ENCODE measurements around the gene ATP2B2.

Gene ATP2B2

DNA sequence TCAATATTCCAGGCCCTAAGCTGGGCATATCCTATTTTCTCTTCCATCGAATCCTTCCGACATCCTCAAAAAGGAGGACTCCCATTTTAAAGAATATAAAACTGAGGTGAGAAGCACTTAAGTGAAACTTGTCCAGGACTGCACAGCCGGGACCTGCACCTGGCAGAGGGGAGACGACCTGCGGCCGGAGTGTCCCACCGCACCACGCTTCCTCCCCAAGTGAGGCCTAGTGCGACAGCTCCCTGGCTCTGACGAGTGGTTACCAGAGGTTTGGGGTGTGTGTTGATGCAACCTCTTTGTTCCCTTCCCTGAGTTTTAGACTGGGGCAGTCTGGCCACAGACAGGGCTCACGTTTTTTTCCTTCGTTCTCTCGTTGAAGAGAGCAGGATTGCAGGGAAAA, 24.9 kb upstream of the ATP2B2 start:
- DNase-seq (ENCODE audit: low read depth in 1 of 2, low spot score in 1 of 2) = no peak

DNA sequence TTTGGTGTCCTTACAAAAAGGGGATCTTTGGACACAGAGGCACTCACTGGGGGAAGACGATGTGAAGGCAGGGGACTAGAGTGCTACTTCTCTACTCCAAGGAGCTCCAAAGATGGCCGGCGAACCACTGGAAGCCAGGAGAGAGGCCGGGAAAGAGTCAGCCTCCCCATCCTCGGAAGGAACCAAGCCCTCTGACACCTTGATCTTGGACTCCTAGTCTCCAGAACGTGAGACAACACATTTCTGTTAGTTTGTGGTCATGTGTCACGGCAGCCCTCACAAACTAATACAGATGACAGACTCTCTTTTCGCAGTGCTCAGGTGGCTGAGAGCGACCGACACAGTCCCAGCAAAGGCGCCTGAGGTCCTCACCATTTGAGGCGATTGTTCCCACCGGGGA, 24.4 kb upstream of the ATP2B2 start:
- DNase-seq (ENCODE audit: low read depth in 1 of 2, low spot score in 1 of 2) = no peak

DNA sequence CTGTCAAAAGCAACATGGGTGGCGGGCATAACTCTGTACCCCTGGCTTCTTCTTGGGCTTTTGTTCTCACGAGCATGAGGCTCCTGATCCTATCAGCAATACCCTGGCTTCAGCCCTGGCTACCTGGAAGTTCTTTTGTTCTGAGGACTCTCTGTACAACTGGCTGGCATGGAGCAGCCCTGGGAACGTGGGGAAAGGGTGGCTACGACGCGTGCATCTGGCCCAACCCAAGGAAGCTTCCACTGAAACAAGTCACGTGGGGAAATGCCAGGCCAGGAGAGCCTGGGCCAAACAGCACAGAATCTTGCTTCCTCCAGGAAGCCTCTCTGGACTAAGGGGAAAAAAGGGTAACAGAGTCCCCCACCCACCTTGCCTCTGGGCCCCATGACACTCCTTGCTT, 22.7 kb upstream of the ATP2B2 start:
- no peak for DNase-seq (ENCODE audit: low read depth in 1 of 2, low spot score in 1 of 2)

DNA sequence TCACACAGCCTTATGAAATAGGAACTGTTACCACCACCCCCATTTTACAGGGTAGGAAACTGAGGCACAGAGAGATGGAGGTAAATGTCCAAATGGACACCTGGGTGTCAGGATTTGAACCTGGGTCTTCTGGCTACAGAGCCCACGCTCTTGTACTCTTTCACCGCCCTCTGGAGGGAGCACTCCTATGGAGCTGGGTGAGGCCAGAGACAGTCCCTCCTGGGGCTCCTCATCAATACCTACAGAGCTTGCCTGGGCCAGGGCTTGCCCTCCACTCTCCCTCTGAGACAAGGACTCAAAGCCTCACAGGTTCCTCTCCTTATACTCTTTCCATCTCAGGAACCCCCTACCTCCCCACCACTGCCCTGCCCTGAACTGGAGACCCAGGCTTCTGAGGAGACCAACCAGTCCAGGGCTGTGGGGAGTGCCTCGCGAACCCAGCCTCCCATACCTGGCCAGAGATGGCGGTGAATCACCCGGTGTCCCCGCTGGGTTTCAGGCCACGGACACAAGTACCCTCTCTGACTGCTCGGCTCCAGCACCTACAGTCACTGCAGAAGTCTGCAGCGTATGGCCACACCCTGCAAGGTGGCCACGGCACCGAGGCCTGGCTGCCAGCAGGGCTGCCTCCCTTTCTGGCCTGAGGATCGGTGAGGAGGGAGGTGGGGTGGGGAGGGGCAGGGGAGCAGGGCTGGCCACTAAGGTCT, 22.1 kb upstream of the ATP2B2 start:
- DNase-seq (ENCODE audit: low read depth in 1 of 2, low spot score in 1 of 2) = no peak

DNA sequence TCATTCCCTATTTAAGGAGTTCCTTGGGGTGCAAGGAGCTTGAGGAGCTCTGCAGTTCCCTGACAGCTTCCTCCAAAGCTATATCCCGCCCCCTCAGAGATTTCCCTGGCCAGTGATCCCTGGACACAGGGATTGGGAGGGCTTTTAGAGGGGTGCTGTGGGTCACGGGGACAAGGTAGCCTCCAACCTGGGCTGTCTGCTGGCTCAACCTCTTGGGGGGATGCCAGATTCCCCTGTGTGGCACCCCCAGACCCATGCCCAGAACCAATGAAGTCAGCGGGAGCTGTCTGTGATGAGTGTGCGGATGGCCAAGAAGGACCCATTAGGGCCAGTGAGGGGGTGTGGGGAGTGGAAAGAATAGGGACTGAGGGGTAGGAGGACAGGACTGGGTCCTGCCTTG, 21.0 kb upstream of the ATP2B2 start:
- no peak for DNase-seq (ENCODE audit: low read depth in 1 of 2, low spot score in 1 of 2)

DNA sequence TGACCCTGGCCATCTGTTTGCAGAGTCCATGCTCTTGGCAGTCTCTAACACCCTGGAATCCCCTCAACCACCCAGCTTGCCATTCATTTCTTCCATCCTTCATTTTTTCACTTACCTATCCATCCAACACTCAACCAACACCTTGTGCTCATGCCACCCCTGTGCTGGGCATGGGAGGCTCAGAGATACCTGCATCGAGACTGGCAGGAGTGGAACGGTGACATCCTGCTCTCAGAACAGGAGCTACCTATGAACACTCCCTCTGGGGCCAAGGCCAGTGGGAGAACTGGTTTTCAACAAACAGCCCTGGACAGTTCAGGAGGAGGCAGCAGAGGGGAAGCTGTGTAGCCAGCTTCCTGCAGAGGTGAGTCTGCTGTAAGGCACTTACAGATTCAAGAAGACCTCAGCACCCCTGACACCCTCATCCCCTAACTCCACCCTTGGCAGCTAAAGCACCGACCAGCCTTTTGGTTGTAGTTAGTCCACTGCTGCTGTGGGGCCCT, 19.5 kb upstream of the ATP2B2 start:
- no peak for DNase-seq (ENCODE audit: low read depth in 1 of 2, low spot score in 1 of 2)

DNA sequence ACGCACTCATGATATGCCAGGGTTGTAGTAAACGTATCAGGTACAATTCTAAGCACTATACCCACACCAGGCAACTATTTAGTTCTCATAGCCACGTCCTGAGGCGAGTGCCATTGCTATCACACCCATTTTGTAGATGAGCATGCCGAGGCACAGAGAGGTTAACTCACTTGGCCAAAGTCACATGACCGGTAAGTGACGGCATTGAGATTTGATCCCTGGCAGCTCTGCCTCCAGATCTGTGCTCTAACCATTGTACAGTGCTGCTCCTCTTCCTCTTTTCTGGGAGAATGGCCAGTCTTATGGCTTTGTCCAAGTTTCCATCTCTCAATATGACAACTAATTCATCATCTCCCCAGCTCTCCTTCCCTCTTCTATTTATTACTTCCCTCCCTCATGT, 18.9 kb upstream of the ATP2B2 start:
- no peak for DNase-seq (ENCODE audit: low read depth in 1 of 2, low spot score in 1 of 2)

DNA sequence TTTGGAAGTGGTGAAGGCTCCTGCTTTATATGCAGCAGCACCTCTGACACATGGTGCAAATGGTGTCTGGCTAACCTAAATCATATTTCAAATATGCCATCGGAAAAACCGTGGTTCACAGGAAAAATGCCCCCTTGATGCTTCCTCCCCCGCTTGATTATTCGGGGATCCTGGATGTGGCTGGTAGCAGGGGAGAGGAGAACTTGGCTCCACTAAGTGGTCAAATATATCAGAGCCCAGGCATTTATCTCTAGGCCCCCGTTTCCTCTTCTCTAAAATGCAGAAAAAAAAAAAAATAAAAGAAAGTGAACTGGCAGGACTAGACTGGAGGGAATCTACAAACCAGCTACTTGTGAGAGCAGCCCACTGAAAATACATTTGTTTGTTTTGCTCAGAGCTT, 18.2 kb upstream of the ATP2B2 start:
- no peak for DNase-seq (ENCODE audit: low read depth in 1 of 2, low spot score in 1 of 2)

DNA sequence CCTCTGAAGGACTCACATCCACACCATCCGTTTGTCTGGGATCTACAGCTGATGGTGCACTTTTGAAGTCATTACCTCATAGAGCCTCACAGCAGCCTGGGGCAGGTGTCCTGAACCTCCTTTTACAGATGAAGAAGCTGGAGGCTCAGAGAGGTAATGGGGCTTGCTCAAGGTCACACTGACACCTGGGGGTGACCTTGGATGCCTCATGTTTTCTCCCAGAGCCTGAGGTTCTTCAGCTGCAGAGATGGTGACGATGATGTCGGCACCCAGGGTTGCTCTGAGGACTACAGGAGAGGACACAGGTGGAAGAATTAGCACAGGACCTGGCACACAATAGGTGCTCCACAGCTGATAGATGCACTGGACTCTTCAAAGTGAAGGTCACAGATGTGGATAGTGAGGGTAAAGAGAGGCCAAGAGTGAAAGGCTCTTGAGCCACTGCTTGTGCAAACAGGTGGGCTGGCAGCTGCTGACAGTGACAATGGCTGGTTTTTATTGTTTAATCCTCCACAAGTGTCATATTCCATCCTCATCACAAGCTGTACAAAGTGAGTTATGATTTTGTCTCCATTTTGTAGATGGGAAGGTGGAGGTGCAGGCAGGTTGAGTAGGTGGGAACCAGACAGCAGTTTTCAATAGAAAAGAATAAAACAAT, 17.4 kb upstream of the ATP2B2 start:
- no peak for DNase-seq (ENCODE audit: low read depth in 1 of 2, low spot score in 1 of 2)

DNA sequence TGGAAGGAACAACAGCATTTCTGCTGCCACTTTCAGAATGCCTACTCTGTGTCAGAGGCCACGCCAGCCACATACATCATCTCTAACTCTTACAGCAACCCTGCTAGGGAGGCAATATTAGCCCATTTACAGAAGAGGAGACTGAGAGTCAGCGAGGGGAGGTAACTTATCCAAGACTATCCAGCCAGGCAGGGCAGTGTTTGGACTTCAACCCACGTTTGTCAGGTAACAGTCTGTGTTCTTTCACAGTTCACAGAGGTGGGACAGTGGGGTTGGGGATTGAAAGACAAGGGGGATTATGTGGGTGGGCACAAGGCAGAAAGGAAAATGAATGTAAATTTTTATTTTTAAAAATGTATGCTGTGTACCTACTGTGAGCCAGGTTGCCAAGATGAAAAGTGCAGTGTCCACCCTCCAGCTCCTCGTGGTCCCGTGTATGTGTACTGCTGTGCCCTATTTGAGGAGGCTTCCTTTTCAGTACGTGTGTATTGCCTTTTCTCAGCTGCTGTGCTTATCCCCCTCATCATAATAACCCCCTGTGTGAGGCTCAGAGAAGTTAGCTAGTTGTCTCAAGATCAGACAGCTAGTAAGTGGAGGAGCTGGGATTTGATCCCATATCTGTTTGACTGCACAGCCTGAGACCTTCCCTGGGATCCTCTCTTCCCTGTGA, 16.5 kb upstream of the ATP2B2 start:
- DNase-seq (ENCODE audit: low read depth in 1 of 2, low spot score in 1 of 2) = no peak

DNA sequence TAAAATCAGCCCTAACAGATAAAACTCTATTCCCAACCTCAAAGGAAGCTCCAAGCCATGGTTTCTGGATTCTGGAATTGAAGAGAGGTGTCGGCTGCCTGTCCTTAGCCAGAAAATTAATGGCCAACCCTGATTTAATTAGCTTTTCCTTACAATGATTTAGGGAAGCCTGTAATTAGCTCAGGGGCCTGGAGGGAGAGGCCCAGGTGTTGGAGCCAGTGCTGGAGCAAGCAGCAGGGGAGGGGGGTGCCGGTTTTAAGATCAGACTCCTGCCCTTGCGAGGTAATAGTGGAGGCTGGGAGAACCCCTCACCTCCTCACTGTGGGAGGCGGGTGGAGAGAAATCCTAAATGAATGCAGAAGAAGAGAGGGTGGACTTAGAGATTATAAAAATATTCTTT, 14.7 kb upstream of the ATP2B2 start:
- DNase-seq (ENCODE audit: low read depth in 1 of 2, low spot score in 1 of 2) = no peak

DNA sequence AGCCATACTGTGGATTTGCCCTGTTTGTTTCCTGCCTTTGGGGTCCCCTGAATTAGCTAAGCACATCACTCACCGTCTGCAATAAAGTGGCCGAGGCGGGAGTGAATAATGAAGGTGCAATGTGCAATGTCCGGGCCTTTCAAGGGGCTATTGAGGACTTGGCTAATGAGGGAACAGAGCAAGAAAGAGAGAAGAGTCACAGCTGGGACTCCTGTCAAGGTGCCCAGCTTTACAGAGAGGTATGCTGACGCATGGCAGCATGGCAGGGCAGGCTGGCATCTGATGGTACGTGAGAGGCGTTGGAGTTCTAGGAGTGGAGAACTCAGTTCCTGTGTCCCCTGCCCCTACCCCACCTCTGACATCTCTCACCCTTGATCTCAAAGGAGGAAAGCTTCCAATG, 13.8 kb upstream of the ATP2B2 start:
- DNase-seq (ENCODE audit: low read depth in 1 of 2, low spot score in 1 of 2) = no peak

DNA sequence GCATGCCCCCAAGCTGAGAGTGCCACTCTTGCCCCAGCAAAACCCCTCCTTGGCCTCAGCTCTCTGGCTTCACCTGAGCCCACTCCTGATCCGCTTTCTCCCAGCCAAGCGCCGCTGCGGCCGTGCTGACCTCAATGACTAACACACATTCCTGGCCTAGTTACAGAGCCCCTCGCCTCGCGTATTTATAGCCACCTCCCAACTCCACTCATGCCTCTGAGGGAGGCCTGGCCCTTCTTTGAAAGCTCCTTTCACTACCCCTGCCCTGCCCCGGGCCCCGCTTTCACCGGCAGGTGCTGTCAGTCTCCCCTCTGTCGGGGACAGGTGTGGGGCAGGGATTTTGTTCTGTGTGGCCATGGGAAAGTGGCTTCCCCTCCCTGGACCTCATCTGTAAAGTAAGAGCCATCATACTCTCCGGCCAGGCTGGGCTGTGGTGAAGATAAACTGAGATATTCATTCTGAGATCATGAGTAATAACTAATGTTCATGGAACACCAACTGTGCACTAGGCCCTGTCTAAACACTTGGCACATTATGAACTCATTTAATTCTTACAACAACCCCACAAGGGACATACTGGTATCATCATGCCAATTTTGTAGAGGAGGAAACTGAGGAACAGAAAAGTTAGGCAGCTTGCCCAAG, 13.2 kb upstream of the ATP2B2 start:
- no peak for DNase-seq (ENCODE audit: low read depth in 1 of 2, low spot score in 1 of 2)

DNA sequence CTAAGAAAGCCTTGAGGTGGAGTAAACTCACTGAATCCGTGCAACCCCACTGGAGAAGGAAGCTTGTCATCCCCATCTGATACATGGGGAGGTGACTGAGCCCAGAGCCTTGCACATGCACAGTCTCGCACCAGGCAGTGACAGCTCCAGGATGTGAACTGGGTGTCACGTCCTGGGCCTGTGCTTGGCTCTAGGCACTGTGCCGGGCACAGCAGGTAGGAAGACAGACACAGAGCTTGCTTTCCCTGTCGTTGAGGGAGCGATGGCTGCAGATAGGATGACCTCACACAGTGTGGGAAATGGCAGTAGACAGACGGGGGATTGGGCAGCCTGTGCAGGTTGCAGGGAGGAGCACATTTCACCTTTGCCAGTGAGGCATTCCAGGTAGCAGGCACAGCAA, 12.2 kb upstream of the ATP2B2 start:
- no peak for DNase-seq (ENCODE audit: low read depth in 1 of 2, low spot score in 1 of 2)

DNA sequence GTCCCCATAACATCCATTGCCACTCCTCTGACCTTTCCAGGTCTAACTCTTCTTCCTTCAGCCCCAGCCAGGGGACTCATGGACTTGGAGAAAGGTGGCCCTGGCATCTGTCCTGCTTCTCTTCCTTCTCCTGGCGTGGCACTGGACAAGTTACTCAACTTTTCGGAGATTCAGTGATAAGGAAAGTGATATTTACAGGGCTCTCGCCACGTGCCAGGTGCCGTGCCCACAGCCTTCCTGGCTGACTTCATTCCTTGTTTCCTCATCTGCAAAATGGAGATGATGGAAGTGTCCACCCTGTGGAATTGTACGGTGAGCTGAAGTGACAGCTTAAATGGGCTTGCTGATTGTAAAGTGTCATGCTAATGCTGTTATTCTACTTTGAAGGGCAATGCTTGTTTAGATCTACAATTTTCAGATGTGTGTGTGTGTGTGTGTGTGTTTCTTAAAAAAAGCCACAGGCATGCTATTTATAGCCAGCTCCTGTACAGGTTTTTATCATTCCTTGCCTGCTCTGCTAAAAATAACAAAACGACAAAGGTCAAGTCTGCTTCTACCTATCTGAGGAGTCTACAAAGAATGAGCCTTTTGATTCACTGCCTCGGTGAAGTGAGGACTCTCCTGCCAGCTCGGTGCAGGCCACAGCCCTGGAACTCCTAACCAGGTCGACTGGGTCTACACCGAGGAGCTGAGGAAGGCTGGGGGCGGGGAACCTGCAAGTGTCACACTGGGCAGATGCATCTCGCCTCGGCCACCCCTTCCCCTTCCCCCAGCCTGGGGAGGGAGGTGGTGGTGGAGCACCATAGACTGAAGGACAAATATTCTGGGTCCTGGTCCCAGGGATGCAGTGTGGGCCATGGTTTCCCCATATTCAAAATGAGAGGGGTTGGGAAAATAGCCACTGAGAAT, 11.4 kb upstream of the ATP2B2 start:
- no peak for DNase-seq (ENCODE audit: low read depth in 1 of 2, low spot score in 1 of 2)

DNA sequence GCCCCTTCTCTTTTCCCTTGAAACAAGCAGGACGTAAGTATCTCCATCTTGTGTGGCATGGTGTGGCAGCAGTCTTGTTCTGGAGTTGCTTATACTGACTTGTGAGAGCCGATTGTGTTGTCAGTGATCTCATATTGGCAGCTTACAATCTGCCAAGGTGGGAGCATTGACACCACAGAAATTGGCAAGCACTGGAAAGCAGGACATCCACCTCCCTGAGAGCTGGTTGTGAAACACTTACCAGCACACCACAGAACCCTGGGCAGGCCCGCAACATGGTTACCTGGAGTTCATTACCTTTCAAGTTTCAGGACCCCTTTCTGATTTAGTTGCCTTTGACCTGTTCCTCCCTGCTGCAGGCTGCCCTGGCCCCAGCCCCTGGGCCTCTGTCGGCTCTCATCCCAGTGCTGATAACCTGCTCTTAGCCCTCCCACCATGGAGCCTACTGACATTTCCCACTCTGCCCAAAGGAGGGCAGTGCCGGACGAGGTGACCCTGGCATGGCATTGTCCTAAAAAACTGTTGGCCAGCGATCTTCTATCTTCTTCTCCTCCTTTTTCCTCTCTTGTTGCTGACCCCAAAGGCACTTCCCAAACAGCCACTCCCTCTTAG, 10.6 kb upstream of the ATP2B2 start:
- DNase-seq (ENCODE audit: low read depth in 1 of 2, low spot score in 1 of 2) = no peak

DNA sequence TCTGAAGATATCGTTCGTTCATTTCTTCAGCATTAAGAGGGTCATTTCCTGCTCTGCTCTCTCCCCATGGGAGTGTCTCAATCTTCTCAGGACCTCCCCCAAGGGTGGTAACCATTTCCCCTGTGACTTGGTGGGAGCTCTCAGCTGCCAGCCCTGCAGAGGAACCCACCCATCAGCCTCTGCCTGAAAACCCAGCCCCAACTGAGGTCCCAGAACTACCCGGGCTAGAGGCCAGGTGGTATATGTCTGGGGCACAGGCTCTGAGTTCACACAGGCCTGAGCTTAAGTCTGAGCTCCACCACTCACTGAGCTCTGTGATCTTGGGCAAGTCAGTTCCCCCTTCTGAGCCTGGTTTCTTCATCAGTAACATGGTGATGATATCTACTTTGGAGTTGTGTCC, 10.0 kb upstream of the ATP2B2 start:
- no peak for DNase-seq (ENCODE audit: low read depth in 1 of 2, low spot score in 1 of 2)

DNA sequence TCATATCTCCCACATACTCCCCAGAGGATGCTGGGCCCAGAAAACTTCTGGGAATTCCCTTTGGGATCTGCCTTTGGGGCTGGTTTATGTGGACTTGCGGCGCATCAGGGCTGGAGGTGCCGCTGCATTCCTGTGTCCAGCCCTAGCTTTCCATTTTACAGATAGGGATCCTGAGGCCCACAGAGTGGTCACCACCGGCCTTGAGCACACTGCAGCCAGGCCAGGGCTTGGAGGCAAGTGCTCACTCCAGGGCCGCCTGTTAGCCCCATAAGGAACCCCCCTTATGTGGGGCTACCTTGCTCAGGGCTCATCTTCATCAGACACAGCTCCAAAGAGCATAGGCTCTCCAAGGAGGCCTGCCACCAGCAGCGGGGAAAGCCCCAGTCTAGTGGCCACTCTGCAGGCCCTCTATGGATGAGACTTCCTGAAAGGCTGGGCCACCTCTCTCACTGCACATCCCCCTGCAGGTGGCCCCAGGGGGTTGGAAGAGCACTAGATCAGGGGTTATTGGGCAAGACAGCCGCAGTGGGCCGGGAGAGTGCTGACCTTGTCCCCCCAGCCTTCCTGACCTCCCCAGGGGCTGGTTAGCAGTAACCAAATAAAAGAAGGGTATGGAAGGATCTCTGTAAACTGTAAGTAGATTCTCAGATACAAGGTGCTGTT, 9.2 kb upstream of the ATP2B2 start:
- no peak for DNase-seq (ENCODE audit: low read depth in 1 of 2, low spot score in 1 of 2)

DNA sequence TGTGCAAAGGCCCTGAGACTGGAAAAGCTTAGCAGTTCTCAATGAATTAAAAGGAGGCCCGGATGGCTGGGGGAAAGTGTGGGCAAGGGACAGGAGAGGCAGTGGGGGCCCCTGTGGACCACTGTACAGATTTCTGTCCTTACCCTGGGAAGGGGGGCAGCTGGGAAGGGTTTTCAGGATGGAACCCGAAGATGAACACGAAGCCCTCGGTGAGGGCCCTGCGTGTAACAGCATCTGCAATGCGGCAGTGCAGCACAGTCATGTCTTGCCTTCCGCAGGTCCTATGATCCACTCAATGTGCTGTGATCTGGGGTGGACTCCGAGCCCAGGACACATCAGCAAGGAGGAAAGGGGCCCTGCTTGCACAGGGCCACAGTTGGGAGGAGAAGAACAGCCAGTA, 7.9 kb upstream of the ATP2B2 start:
- no peak for DNase-seq (ENCODE audit: low read depth in 1 of 2, low spot score in 1 of 2)

DNA sequence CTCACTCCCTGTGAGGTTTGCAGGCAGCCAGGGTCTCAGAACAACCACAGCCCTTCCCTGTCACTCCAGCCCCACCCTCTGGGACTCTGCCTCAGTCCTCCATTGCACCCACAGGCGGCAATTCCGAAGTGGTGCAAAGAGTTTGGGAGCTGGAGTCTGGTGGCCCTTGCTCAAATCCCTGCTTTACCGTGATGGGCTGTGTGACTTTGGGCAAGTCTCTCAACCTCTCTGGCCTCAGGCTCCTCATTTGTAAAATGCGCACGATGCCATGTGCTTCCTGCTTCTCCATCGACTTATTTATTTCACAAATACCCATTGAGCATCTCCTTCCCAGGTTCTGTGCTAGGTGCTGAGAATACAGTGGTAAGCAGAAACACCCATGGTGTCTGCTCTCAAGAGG, 7.3 kb upstream of the ATP2B2 start:
- no peak for DNase-seq (ENCODE audit: low read depth in 1 of 2, low spot score in 1 of 2)

Data from stimulated activated CD4-positive, alpha-beta T cell treated with anti-CD3 and anti-CD28 coated beads, Interleukin-15, amount 100 ng/mL, for 1 hour (primary cell).